Sciatic nerve (tissue), 2 donors: ENCODE results near the gene OMP. TPM values are rescaled to one million over a fixed set of nuclear protein-coding genes. Genes with fewer than 3 reads are reported as not detected.
A peak's percentile ranks its signal among the peaks of the same experiment; 100 is the strongest.

Source experiments
- ATAC-seq: fragments of 200-7000 bp; cut with Tn5 transposase; one replicate; pipeline ENCODE4 v1.9.1; 2020; ENCODE audit warnings: mild to moderate bottlenecking, moderate library complexity
- DNase-seq: peaks from one replicate; pipeline ENCODE4 v3.0.0-alpha.2; 2020; ENCODE audit warnings: low spot score
- intact Hi-C: fragments of 100-400 bp; cut with DNase I; formaldehyde crosslinking; loops from one replicate; pipeline ENCODE4 v1.14.2; 2022
- total RNA-seq: library from RNA; stranded (reverse); fragmentation: NEBNext Ultra II Directional; extraction: Animal tissue kit (Norgen Biotek cat#: 25700); gene quantifications from one replicate; pipeline ENCODE4 v1.2.1, GENCODE V29; 2021
- donor health status: DM: no; HTN: no; CAD: no.
- donor health status: DM: no; HTN: no; CAD: no.

The OMP gene
- total RNA-seq, 1 donor from 2014 or later: 2.8 TPM

DNA sequence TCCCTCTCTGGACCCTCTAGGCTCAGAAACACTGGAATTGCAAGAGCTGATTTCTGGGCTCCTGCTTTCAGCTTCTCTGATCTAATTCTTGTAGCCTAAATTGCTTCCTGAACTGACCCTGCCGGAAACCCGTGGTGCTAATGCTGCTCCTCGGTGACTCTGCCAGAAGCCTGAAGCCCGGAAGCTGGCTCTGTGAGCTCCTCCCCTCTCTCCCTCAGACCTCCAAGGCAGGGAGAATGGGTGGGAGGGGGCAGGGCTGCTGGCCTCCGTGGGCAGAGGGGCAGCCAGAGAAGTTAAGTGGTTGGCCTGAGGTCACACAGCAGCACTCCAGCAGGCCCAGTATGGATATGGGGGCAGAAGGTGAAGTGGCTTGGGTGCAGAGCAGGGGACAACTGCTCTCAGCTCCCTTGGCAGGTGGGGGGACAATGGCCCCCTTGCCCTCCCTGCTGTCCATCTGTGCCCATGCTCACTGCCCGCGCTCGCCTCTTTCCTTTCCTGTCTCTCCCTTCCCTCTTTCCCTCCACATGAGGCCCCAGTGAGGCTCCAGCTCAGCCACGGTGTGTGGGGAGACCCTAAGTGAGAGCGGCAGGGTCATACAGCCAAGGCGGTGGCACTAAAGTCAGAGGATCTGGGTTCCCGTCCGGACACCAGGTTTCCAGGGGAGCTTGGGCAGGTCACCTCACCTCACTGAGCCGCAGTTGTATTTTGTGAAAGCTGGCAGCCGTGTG, 19.6 kb upstream of the OMP start:
- intact Hi-C loops: no loop called here
- DNase-seq (peak; percentile 76), ATAC-seq (peak; percentile 81)

DNA sequence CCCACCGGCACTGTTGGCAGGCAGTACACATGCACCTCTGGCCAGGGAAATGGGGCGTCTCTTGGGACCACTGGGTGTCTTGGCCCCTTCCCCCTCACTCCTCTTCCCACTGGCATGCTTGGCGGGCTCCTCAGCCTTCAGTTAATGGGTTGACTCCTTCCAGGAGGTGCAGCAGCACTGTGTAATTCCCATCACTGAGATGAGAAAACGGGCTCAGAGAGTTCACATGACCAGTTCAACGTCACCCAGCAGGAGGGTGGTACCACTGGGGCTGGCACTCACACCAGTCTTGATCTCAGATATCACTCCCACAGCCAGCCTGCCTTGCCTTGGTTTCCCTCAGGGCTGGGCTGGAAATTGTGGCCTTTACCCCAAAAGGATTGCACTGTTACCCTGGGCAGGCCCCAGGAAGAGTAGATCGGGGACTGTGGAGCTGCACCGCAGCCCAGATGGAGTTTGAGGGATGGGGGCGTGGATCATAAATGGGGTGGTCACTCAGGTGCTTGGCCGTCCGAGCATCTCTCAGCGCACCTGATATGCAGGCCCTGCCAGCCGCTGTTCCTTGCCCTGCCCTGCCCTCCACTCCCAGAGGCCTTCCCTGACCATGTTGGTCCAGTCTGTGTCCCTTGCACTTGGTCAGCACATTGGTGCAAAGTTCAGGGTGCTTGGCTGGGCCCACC, 18.9 kb upstream of the OMP start:
- ATAC-seq: no peak
- DNase-seq: peak; percentile 51
- intact Hi-C loops: no loop called here

DNA sequence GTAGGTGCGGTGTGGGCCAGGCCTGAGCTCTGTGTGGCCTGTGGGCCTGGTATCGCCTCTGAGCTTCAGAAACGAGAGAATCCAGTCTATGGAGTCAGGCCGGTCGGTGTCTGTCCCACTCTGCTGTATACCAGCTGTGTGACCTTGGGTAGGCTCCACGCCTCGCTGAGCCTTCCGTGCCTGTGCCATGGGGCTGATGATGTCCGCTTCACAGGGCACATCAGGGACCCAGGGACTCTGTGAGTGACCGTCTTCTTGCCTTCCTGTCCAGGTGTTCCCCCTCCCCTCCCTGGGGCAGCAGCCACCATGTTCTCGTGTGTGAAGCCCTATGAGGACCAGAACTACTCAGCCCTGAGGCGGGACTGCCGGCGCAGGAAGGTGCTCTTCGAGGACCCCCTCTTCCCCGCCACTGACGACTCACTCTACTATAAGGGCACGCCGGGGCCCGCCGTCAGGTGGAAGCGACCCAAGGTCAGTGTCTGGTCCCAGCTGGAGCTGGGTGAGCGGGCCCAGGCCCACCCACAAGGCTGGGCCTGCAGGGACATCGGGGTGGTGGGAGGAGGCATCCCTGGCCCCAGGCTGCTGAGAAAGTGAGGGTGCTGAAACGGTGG, 18.0 kb upstream of the OMP start:
- peak; percentile 52 for DNase-seq
- intact Hi-C loops: no loop called here

DNA sequence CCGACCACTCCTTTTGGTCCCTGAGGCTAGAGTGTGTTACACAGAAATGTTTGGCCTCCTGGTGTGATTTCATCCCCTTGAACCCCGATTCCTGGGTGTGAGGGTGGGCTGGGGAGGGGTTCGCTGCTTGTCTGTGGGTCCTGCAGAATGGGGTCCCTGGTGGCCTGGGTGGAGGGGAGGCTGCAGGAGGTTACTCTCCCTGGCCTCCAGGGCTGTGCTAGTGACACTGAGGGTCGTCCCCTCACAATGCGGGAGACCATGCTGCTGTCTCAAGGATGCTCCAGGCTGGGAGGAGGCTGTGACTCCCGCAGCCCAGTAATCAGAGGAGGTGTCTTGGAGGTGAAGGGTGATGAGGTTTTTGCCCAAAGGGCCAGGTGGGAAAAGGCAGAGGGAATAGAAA, 17.0 kb upstream of the OMP start:
- intact Hi-C loops: no loop called here
- DNase-seq (peak; percentile 47), ATAC-seq (no peak)

More for the DNA sequence above, 18.0 kb upstream of the OMP start:
- no peak for ATAC-seq

DNA sequence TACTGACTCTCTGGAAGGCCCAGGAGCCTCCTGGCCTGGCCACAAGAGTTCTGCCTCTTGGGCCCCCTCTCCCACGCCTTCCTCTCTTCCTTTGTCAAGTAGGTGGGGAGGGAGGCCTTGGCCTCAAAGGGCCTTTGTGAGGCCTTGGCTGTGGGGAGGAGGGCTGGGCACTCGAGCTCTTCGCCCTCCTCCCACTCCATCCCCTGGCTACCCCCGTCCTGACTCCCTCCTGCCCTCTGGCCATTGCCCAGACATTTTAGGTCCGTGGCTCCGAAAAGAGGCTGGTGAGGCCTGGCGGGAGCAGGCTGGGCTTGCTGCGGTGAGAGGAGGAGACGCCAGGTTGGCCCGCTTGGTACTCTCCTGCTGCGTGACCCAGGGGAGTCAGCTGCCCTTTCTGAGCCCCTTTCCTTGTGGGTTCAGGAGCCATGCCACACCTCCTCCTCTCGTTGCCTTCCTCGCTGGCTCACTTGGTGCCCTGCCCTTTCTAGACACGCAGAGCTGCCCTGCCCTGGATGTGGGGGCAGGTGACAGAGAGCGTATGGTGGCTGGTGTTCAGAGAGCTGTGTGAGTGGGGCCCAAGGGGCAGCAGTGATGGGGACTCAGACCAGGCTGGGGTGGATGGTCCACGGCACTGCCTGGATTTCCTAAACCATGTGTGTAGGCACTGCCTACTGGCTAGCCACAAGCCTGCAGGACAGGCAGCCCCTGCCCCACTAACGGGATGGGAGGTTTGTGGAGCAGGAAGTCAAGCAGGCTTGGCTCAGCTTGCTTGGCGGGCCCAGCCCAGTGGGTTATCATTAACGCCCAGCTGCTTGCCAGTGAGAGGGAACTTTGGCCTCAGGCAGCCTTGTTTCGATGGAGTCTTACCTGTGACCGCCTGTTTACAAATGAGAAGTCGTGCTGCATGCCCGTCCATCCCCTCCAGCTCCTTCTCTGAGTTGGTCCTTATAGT, 15.8 kb upstream of the OMP start:
- intact Hi-C loops: no loop called here
- DNase-seq (peak; percentile 60), ATAC-seq (peak; percentile 42)

DNA sequence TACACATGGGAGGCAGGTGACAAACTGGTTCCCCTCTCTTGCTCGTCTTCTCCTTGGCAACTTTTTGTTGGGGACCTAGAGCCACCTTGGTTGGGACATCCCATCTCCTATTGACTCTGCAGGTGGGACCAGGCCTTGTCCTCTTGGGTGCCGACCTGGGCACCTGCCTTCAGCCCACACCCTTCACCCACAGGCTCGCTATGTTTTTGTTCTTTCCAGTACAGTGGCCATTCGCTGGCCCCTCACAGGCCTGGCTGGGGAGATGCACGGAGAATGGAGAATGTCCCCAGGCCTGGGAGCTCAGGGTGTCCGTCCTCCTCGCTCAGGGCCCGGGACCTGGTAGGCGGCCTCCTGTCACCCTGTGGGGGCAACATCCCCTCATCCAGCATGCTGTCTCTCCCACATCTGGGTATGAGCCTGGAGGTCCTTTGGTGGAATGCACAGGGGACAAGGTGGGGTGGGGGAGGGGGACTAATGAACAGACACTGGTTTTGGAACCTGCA, 14.9 kb upstream of the OMP start:
- no peak for ATAC-seq
- DNase-seq: peak; percentile 54
- intact Hi-C loops: loop anchor here (1.0 kb wide), 1 partner anchor 33 kb away; no protein-coding TSS in a partner anchor

DNA sequence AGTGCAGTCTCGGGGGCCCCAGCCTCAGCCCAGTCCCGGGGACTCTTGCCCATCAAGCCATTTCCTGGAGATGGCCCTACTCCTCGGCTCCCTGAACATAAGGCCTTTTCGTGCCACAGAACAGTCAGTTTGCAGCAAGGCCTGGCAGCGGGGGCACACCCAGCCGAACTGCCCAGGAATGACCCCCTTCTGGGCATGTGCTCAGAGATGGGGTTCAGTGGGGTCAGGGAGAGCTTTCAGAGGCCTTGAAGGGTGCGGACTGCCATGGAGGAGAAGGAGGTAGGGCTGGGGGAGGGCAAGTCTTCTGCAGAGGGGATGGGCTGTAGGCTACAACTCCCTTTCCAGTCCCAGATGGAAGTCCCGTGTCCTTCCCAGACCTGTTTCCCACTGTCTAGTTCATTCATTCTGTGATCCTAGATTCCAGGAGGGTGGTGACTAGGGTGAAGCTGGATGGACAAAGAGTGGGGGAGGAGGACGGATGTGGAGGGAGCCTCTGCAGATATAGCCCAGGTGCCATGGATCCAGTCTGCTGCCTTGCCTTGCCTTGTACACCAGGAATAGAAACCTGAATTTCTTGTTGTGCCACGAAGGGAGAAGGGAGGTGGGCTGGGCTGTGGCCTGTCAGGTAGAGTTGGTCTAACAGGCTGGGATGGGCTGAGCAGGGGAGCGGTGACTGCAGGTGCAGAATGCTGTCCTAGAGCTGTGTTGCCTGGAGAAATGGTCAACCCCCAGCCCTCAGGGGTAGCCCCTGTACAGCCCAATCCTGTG, 14.2 kb upstream of the OMP start:
- ATAC-seq: no peak
- intact Hi-C loops: loop anchor here (1.0 kb wide), 1 partner anchor 34 kb away; no protein-coding TSS in a partner anchor
- DNase-seq: peak; percentile 50

DNA sequence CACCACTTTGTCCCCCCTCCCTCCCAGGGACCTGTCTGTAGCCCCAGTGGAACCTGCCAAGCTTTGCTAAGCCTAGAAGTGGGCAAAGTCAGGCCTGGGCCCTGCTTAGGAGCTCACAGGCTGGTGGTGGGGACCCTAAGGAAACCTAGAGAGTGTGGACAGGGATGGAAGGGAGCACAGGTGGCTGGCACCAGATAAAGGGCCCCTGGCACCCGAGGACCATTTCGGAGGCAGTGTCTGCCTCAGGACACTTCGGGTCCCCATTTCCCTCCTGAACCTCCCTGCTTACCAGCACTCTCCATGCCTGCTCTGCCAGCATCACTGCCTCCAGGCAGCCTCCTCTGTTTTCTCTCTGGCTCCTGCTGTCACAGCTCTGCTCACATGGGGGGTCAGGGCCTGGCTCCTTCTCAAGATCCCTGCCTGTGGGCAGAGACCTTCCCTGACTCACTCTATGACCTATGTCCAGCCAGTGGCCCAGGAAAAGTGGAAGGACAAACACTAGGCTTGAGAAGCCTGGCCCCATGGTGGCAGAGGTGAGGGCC, 13.6 kb upstream of the OMP start:
- intact Hi-C loops: no loop called here
- DNase-seq (peak; percentile 46), ATAC-seq (no peak)

DNA sequence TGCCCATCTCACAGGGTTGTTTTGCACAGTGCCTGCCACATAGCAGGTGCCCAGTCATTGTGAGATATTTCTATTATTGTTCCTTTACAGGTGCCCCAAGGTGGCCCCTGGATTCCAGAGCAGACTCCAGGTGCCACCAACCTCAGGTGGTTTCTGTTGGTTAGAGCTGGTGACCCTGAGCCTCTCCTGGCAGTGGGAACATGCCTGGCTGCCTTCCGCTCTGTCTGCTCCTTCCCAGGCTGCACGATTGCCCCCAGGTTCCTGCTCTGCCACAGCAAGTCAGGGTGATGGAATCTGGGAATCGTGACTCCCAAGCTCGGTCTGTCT, 12.6 kb upstream of the OMP start:
- no peak for ATAC-seq
- peak; percentile 45 for DNase-seq
- intact Hi-C loops: no loop called here

DNA sequence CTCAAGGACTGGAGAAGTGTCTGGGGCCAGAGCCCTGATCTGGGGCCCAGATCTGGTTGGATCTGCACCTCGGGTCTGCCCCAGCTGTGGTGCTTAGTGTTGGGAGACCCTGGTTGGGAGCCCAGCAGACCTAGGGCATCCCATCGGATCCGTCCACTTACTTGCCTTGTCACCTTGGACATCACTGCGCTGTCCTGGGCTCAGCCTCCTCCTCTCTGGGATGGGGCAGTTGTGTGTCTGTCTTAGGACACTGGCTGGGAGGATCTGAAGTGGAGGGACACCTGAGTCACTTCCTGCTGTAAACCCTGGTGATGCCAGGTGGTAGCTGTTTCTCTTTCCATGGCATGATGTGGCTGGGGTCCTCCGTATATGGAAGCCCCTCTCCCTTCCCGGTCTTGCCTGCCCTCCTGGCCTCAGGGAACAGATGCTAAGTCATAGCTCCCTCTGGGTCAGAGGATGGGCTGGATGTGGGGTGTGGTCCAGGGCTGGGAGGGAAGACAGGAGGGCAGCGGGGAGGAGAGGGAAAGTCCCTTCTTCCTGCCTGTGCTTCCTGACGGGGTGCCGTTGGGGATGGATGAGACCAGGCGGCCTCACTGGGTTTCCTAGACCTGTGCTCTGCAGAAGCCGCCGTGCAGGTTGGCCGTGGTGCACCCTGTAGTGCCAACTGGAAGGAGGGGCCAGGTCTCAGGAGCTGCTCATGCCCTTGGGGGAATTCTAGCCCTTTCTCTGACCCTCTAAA, 12.1 kb upstream of the OMP start:
- DNase-seq (peak; percentile 57), ATAC-seq (no peak)
- intact Hi-C loops: no loop called here

DNA sequence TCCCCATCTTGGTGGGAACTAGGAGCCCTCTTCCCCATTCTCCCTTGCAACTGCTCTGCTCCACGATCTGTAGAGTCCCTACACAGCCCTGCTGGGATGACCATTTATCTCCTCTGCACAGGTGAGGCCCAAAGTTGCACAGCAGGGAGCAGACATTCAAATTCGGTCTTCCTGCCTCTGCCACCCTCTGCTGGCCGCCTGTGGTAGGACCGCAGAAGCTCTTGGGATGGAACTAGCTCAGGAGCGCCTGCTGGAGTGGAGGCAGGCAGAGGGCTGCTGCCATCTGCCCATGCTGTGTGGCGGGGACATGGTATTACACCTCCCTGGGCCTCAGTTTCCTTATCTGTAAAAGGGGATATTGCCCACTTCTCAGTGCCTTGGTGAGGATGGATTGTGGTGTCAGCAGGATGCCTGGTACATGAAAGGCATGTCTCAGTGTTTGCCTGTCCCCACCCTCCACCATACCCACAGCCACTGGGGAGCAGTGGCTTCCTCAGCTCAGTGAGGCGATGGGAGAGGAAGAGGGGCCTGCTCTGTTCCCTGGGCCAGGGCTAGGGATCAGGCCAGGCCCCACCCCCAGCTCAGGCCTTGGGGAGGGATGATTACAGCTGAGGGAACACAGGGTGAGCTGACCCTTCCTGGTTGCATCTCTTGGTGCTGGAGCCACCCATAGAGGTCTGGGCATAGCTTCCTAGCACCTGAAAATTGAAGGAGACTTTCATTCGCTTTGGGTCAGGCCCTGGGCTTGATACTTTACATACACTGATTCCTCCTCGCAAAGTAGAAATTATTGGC, 11.3 kb upstream of the OMP start:
- ATAC-seq (peak; percentile 85), DNase-seq (peak; percentile 90)
- intact Hi-C loops: no loop called here

DNA sequence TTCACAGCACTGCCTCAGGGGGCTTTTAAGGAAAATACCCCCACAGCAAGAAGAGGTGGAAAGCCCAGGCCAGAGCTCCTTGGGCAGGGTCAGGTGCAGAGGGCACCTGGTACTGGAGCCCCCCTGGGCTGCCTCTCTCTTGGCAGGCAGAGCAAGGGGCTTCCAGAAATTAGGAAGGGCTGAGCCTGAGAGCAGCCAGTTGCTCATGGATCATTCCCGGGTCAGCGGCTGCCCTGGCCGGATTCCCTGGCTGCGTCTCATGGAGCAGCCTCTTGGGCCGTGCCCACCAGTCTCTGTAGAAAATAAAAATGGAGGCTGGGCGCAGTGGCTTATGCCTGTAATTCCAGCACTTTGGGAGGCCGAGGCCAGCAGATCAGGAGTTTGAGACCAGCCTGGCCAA, 10.3 kb upstream of the OMP start:
- no peak for ATAC-seq
- DNase-seq: peak; percentile 65
- intact Hi-C loops: no loop called here

DNA sequence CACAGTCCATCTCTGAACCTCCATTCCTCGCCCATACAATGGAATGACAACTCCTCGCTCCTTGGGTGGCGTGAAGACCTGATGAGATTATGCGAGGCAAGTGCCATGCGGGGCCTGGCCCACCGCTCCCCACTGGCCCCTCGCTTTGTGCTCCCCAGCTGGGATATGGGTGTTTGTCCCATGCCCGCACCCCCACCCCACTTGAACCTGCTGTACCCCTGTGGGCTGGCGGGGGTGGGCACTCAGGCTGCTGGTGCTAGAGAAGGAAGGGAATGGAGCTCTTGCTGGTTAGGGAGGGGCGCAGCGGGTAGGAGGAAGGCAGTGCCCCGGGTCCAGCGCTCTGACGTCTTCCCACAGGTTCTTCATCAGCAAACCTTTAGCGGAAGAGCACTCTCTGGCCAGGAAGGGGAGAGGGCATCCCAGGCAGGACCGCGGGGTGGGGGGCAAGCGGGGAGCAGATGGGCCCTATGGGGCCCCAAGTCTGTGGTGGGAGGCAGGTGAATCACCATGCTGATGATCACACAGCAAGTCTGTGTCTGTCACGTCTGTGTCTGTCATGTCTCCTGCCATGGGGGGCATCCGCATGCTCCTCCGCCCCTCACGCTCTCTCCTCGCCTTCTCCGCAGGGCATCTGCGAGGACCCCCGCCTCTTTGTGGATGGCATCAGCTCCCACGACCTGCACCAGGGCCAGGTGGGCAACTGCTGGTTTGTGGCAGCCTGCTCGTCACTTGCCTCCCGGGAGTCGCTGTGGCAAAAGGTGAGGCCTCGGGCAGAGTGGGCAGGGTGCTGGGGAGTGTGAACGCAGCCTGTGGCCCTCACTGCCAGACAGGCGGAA, 9.4 kb upstream of the OMP start:
- intact Hi-C loops: no loop called here

DNA sequence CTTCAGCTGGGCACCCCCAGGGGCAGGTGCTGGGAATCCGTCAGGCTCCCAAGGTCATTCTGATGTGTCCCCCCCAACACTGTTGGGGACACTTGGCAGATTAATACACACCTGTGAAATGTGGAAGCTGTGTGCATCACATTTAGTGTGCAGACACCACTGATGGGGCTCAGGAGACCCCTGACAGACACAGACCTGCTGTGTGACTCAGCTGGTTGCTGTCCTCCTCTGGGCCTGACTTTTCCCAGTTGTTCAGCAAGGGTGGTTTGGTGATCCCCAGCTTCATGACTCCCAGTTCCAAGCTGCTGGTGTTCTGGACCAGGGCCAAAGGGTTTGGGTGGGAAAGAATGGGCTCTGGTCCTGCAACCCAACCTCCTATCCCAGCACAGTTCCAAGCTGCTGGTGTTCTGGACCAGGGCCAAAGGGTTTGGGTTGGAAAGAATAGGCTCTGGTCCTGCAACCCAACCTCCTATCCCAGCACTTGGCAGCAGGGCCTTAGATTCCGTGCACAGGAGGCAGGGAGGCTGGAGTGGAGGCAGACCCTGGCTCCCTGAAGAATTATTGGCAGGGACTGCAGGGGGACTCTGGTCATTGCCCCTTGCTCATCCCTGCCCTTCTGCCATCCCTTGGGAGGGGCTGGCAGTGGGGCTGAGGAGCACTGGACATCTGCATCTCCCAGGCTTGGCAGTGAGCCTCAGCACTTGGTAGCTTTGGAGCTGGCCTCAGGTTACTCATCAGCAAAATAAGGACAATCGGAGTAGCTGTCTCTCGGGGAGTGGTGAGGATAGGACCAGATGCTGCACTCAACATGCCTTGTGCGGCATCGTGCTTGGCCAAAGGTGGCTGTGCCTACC, 8.4 kb upstream of the OMP start:
- ATAC-seq: no peak
- intact Hi-C loops: no loop called here
- DNase-seq: no peak

More for the DNA sequence above, 9.4 kb upstream of the OMP start:
- ATAC-seq (no peak), DNase-seq (peak; percentile 52)

DNA sequence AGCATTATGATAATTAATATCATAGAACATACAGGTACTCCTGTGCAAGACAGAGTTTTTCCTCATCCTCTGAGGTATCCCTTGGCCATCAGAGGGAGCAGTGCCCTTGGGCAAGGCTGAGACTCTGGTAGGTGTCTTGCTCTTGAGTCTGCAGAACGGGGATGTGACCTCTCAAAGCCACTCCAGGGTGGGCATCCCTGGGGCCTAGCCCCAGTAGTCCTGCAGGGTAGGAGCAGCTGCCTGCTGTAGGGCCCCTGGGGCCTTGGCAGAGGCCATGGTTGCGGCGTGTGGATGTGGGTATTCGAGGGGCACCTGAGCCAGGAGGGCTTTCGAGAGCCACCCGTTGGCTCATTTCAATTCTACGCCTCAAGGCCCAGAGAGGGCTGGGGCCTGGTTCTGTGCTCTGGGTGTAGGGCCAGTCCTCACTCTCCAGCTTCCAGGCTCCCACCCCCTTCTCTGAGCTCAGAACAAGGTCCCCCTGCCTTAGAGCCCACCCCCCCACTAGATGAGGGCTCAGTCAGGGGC, 7.7 kb upstream of the OMP start:
- no peak for ATAC-seq
- intact Hi-C loops: no loop called here

More for the DNA sequence above, 7.7 kb upstream of the OMP start:
- no peak for DNase-seq
